AG09319 (cell line): ENCODE results near the gene CCDC30.
"Not testable (repeated sequence)": the region's sequence is repeated elsewhere in the genome, so short reads cannot be mapped to it uniquely, and the experiment has no call there.

Experiments
- DNase-seq: peaks from one replicate; pipeline ENCODE4 v3.0.0-alpha.2; 2010; ENCODE audit warnings: low read depth; ENCODE audit errors: extremely low read depth
- TF ChIP-seq, protein P1 (sequence below): IDR thresholded peaks from 2 replicates; pipeline ENCODE4 v1.5.1; 2011; ENCODE audit warnings: low read depth, mild to moderate bottlenecking, inconsistent platforms, low read length, moderate library complexity

Gene CCDC30

DNA sequence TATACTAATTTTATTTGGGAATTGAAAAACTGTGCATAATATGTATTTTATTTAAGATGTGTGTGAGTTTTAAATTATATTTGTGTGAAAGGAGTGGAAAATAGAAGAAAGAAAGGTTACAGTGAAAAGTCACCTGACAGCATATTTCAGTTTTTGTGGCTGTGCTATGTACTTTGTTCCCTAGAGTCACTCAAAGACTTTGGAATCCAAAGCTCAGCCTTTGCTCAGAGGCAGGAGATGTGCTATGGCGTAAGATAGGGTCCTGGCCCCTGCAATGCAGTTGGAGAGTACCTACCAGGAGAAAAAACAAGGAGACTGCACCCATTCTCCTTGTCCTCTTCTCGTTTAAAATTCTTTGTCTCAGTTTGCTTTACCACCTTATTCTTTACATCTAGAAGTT, 2.9 kb downstream of the CCDC30 start:
- DNase-seq, result no peak
- TF ChIP-seq, protein P1, sequence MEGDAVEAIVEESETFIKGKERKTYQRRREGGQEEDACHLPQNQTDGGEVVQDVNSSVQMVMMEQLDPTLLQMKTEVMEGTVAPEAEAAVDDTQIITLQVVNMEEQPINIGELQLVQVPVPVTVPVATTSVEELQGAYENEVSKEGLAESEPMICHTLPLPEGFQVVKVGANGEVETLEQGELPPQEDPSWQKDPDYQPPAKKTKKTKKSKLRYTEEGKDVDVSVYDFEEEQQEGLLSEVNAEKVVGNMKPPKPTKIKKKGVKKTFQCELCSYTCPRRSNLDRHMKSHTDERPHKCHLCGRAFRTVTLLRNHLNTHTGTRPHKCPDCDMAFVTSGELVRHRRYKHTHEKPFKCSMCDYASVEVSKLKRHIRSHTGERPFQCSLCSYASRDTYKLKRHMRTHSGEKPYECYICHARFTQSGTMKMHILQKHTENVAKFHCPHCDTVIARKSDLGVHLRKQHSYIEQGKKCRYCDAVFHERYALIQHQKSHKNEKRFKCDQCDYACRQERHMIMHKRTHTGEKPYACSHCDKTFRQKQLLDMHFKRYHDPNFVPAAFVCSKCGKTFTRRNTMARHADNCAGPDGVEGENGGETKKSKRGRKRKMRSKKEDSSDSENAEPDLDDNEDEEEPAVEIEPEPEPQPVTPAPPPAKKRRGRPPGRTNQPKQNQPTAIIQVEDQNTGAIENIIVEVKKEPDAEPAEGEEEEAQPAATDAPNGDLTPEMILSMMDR, result no peak

DNA sequence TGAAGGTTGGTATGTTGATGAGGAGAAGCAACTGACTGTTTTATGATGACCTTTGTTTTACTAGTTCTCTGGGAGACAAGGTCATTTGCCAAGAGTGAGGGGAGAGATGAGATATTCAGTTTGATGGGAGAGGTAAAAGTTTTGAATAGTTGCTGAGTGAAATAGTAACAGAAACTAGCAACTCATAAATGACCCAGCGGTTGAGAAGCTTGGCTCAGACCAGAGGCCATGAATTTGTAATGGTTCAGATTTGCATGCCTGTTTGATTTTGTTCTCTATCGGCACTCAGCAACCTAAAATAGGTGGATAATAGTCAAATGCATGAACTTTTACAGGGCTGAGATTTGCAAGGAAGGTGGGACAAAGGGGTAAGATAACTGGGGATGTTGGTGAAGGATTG, 6.6 kb downstream of the CCDC30 start:
- no peak for DNase-seq
- TF ChIP-seq, protein P1, result no peak

DNA sequence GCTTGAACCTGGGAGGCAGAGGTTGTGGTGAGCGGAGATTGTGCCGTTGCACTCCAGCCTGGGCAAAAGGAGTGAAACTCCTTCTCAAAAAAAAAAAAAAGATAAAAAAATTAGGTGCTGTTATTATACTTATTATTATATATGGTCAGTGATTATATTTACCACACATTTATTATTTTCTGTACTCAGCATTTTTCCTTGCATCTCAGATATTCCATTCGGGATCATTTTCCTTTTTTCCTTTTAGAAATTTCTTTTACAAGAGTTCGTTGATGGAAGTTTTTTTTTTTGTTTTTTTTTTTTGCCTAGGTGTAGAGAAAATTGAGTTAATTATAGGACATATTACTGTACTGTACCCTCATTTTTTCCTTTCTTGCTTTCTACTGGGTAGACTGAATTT, 13.5 kb downstream of the CCDC30 start:
- DNase-seq, result no peak
- TF ChIP-seq, protein P1, result no peak

DNA sequence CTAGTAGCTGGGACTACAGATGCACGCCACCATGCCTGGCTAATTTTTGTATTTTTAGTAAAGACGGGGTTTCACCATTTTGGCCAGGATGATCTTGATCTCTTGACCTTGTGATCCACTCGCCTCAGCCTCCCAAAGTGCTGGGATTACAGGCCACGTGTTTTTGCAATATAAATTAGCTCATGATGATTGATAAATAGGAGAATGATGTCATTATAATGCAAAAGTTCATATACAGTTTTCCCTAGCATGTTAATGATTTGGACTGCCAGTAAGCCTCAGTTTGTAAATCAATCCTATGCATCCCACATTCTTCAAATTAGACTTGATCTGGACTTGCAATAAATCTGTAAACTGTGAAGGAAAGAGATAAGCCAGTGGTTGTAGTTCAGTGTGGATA, 14.3 kb downstream of the CCDC30 start:
- not testable (repeated sequence) for DNase-seq

DNA sequence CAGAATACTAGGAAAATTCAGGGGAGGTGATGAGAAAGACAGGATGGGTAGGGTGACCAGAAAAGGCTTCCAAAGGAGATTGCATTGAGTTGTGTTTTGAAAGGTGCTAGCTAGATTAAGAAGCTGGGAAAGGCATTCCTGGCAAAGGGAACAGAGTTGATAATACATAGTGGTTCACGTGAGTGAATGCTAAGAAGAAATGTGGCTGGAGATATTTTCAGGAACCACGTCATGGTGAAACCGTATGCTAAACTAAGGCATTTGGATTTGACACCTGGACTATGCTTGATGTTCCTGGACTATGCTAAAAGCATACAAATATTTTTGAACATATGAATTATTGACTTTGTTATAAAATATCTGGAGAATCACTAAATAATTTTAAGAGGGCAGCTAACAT, 14.7 kb downstream of the CCDC30 start:
- no peak for DNase-seq
- TF ChIP-seq, protein P1, result no peak

DNA sequence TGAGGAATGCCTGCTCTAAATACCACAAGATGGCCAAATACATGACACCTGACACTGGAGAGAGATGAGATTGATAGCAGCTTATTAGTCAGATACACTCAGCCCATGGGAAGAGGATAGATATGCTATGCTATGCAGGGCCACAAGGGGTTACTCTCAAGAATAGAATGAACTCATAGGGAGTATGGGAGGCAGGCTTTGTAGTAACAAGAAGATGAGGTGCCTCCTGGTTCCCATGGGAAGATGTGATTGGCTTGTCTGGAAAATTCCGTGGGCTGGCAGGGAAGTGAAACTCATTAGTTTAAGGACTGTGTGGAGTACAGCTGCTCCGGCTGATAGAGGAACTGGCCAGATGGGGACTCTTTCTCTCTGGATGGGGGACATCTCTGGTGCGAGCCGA, 16.5 kb downstream of the CCDC30 start:
- no peak for DNase-seq
- TF ChIP-seq, protein P1, result no peak

DNA sequence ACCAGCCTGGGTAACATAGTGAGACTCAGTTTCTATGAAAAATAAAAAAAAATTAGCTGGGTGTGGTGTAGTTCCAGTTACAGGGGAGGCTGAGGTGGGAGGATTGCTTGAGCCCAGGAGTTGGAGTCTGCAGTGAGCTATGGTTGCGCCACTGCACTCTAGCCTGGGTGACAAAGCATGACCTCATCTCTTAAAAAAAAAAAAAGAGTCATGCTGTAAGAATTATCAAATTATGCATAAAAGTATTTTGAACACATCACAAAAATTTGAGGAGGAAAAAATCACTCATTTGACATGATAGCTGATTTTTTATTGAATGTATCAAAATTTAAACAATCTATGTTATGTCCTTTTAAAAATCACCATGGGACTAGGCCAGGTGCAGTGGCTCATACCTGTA, 17.8 kb downstream of the CCDC30 start:
- DNase-seq, result no peak
- TF ChIP-seq, protein P1, result no peak

DNA sequence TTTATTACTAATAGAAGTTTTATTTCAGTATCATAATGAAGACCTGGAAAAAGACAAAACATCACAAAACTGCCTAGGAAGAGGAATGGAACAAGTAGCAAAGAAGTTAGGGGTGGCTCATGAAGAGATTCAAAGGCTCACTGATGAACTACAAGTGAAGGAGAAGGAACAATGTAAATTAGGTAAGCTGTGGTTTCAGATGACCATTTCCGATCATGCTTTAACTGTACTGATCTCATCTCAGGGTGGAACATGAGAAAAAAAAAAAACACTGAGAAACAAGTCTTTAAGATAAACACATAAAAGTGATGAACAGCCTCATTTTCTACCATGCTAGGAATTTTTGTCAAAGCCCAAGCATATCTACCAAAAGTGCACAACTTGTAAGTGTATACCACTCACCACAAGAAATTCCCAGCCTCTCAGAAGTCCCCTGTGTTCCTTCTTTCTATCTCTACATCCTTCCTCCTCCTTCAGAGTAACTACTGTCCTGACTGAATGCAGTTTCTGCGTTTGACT, 19.6 kb downstream of the CCDC30 start:
- TF ChIP-seq, protein P1, result no peak
- DNase-seq, result no peak
